Stimulated activated CD8-positive, alpha-beta memory T cell treated with anti-CD3 and anti-CD28 coated beads, Interleukin-2, amount 100 ng/mL, for 1 hour (primary cell): ENCODE measurements around the gene INPP5J.

ENCODE experiments used
- DNase-seq, 2 donors: peaks; one replicate each; pipeline ENCODE4 v3.0.0-alpha.2; 2020; ENCODE audit warnings: low read depth in 2 of 2

The INPP5J gene

GRCh38 chr22:31124290-31124689 is 1.5 kb downstream of the INPP5J start:
- DNase-seq: no peak

GRCh38 chr22:31124811-31125465 is 2.2 kb downstream of the INPP5J start:
- no peak for DNase-seq

- DNase-seq: no peak
Observed at GRCh38 chr22:31125521-31126117, 2.9 kb downstream of the INPP5J start.

GRCh38 chr22:31126128-31126868 is 3.5 kb downstream of the INPP5J start:
- DNase-seq: no peak

- no peak for DNase-seq
Observed at GRCh38 chr22:31126869-31127175, 4.1 kb downstream of the INPP5J start.

GRCh38 chr22:31127181-31127772 is 4.5 kb downstream of the INPP5J start:
- no peak for DNase-seq

- DNase-seq: no peak
Observed at GRCh38 chr22:31128156-31128555, 5.4 kb downstream of the INPP5J start.

- DNase-seq: no peak
Observed at GRCh38 chr22:31130873-31131272, 8.1 kb downstream of the INPP5J start.

- DNase-seq: no peak
Observed at GRCh38 chr22:31133911-31134310, 11.1 kb downstream of the INPP5J start.

- no peak for DNase-seq
Observed at GRCh38 chr22:31134688-31135087, 11.9 kb downstream of the INPP5J start.

- DNase-seq: no peak
Observed at GRCh38 chr22:31135706-31136105, 12.9 kb downstream of the INPP5J start.

- DNase-seq: no peak
Observed at GRCh38 chr22:31136155-31136554, 13.4 kb downstream of the INPP5J start.

GRCh38 chr22:31136711-31137110 is 13.9 kb downstream of the INPP5J start:
- DNase-seq: no peak

GRCh38 chr22:31137721-31138120 is 15.0 kb downstream of the INPP5J start:
- DNase-seq: no peak

- DNase-seq: no peak
Observed at GRCh38 chr22:31138126-31138525, 15.4 kb downstream of the INPP5J start.

GRCh38 chr22:31139066-31139465 is 16.3 kb downstream of the INPP5J start:
- no peak for DNase-seq

- no peak for DNase-seq
Observed at GRCh38 chr22:31139866-31140716, 17.3 kb downstream of the INPP5J start, which contains the start of gene PLA2G3. PLA2G3 (minus strand) TSS chr22:31140508; CDS start chr22:31140354, 154 bp downstream.

- DNase-seq: no peak
Observed at GRCh38 chr22:31140746-31141145, 18.0 kb downstream of the INPP5J start.

- no peak for DNase-seq
Observed at GRCh38 chr22:31141551-31141950, 18.8 kb downstream of the INPP5J start.

GRCh38 chr22:31142285-31142684 is 19.5 kb downstream of the INPP5J start:
- no peak for DNase-seq

- DNase-seq: no peak
Observed at GRCh38 chr22:31143038-31143437, 20.3 kb downstream of the INPP5J start.

GRCh38 chr22:31143537-31143936 is 20.8 kb downstream of the INPP5J start:
- DNase-seq: no peak
